ENCODE measurements around the gene SLC12A7.

DNA sequence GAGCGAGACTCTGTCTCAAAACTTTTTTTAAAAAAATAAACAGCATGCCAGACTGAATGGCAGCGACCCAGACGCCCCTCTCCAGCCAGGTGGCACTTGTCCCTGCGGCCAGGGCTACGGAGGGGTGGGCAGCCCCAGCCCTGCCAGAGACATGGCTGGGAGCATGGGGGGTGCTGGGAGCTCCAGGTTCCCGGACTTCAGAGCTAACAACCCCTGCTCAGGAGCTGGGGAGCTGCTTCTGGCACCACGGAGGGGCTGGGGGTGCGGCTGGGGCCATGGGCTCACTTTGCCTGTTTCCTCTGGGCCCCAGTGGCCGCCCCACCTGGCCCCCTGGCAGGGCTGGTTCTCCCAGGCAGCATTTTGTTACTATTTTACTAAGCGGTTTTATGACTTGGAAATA is 49.9 kb downstream of the SLC12A7 start:
- no peak for TF ChIP-seq POLR2A (IDR thresholded peaks at IDR 0.05)
- TF ChIP-seq CTCF (IDR thresholded peaks at IDR 0.05) = no peak
